GM04504 (cell line): Measurements from ENCODE around the gene SERINC3.

Experiments
- DNase-seq: peaks from one replicate; pipeline ENCODE4 v3.0.0-alpha.2; 2012; ENCODE audit warnings: low read depth

The SERINC3 gene

GRCh38 chr20:44464514-44464913 lies 57.4 kb downstream of the SERINC3 start:
- DNase-seq: no peak

GRCh38 chr20:44463466-44463865 lies 58.4 kb downstream of the SERINC3 start:
- DNase-seq: no peak

GRCh38 chr20:44461803-44462174 lies 60.1 kb downstream of the SERINC3 start:
- DNase-seq: no peak

- no peak for DNase-seq
Observed at GRCh38 chr20:44461142-44461802, 60.6 kb downstream of the SERINC3 start.

GRCh38 chr20:44460795-44461141 lies 61.1 kb downstream of the SERINC3 start:
- no peak for DNase-seq

GRCh38 chr20:44459271-44459670 lies 62.6 kb downstream of the SERINC3 start:
- DNase-seq: no peak

GRCh38 chr20:44457016-44457415 lies 64.9 kb downstream of the SERINC3 start:
- DNase-seq: no peak

- no peak for DNase-seq
Observed at GRCh38 chr20:44456611-44457010, 65.3 kb downstream of the SERINC3 start.

- DNase-seq: no peak
Observed at GRCh38 chr20:44455126-44455525, 66.7 kb downstream of the SERINC3 start.

- DNase-seq: no peak
Observed at GRCh38 chr20:44454306-44454963, 67.4 kb downstream of the SERINC3 start.

GRCh38 chr20:44450903-44451450 lies 70.9 kb downstream of the SERINC3 start:
- DNase-seq: no peak

- no peak for DNase-seq
Observed at GRCh38 chr20:44450281-44450889, 71.5 kb downstream of the SERINC3 start.

GRCh38 chr20:44449864-44450263 lies 72.0 kb downstream of the SERINC3 start:
- DNase-seq: no peak

- DNase-seq: no peak
Observed at GRCh38 chr20:44448753-44449546, 72.9 kb downstream of the SERINC3 start.

- no peak for DNase-seq
Observed at GRCh38 chr20:44447827-44448419, 73.9 kb downstream of the SERINC3 start.
